GM21423 (cell line): ENCODE measurements around the gene GDF10.

Experiments
- ATAC-seq: cut with Tn5 transposase; IDR thresholded peaks from one replicate; pipeline ENCODE4 v1.9.1; 2021; ENCODE audit warnings: mild to moderate bottlenecking, moderate library complexity; ENCODE audit not compliant: unreplicated experiment

Gene GDF10, protein sequence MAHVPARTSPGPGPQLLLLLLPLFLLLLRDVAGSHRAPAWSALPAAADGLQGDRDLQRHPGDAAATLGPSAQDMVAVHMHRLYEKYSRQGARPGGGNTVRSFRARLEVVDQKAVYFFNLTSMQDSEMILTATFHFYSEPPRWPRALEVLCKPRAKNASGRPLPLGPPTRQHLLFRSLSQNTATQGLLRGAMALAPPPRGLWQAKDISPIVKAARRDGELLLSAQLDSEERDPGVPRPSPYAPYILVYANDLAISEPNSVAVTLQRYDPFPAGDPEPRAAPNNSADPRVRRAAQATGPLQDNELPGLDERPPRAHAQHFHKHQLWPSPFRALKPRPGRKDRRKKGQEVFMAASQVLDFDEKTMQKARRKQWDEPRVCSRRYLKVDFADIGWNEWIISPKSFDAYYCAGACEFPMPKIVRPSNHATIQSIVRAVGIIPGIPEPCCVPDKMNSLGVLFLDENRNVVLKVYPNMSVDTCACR

GRCh38 chr10:47299611-47300428 lies at the start of gene GDF10:
TSS of gene GDF10 (plus strand) at chr10:47300197. CDS start at chr10:47300652, 455 bp downstream.
- ATAC-seq, result no peak

DNA sequence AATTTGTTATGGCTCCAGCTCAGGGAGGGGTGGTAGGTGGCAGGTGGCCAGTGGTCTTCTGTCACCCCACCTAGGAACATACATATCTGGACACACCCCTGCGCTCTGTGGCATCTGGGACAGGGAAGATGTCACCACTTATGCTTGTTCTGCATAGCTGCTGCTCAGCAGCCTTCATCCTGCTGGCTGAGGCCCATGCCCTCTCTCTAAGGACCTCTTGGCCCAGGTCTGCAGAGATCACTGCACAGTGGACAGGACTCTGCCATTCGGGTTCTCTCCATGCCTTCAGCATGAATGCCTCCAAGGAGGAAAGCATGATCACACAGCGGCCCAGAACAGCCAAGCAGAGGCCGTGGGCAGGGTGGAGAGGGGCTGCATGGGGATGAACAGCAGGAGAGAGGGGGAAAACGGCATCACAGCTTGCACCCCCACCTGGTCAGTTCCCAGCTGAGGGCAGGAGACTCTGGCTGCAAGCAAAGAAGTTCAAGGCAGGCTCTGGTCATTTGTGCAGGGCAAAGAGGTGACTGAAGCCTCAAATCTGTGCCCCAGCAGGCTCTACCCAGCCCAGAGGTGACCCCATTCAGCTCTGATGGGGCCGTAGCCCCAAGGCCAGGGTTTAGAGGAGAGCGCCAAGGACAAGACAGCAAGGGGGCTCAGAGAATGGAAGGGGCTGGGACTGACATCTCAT lies 47.8 kb upstream of the GDF10 start:
- no peak for ATAC-seq

- no peak for ATAC-seq
Measured at GRCh38 chr10:47253030-47253637, 46.9 kb upstream of the GDF10 start.

- ATAC-seq, result no peak
Measured at GRCh38 chr10:47253651-47254375, 46.2 kb upstream of the GDF10 start.

DNA sequence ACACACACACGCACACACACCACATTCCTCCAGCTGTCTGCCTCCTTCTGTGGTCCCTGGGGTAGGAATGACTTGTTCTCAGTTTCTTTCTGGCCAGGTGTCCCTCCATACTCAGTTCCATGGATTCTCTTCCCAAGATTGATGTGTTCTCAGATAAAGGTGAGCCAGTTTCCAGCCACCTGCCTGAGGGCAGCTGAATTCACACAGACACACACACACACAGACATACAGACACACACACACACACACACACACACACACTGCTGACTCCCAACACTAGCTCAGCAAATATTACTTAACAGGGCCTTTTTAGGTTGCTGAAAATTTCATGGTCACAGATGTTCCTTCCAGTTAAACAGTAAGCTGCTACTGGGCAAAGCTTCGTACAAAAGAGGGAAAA lies 45.4 kb upstream of the GDF10 start:
- ATAC-seq, result no peak

DNA sequence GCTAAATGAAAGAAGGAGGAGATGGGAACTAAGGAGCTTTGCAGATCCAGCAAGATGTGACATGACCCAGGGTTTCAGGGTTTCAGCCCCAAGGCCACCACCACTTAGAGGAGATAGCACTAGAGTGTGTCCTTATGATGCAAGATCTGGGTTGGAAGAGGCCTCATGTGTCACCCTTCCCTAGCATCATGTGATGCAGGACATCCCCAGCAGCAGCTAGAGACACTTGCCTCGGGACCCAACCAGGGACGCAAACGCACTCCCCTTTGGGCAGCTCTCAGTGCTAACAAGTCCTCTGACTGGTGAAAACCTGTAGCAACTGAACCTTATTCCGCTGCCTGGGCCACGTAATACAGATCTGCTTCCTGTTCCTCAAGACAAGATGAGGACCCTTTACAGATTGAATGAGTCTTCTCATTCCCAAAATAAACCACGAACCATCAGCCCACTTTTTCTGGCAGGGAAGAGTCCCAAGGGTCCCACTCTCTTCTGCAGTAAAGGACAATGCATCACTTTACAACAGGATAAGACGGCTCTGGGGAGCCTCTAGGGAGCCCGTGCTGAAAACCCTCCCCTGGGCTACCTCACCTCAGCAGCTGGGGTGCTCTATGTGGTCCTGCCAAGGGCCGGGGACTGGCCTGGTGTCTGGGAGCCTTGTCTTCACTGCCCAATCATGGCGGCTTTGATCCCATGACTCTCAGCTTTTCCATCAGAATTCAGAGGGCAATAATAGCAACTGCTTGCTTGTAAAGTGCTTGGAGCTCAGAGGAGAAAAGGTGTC lies 44.8 kb upstream of the GDF10 start:
- no peak for ATAC-seq

GRCh38 chr10:47255866-47256265 lies 44.1 kb upstream of the GDF10 start:
- no peak for ATAC-seq

- ATAC-seq, result no peak
Measured at GRCh38 chr10:47256751-47257336, 43.2 kb upstream of the GDF10 start.

GRCh38 chr10:47257396-47258120 lies 42.4 kb upstream of the GDF10 start:
- ATAC-seq, result no peak

DNA sequence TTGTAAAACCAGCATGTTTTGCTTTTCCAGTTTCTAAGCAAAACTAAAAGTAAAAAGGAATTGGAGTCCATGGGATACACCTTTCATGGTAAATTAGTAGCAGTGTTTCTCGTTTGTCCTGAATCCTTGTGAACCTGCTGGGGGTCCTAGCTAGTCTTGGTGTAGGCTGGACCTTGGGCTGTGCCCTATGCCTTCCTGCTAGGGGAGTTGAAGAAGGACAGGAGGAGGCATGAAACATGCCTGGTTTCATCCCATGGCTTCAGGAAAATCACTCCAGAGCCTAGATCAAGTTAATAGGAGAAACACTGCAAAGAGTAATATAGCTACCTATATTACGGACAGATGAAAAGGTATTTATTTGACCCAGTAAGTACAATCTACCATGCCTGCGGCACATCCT lies 41.1 kb upstream of the GDF10 start:
- no peak for ATAC-seq

GRCh38 chr10:47259466-47259865 lies 40.5 kb upstream of the GDF10 start:
- ATAC-seq, result no peak

GRCh38 chr10:47260505-47261111 lies 39.4 kb upstream of the GDF10 start:
- no peak for ATAC-seq

- peak; percentile 96 for ATAC-seq
Measured at GRCh38 chr10:47261121-47261520, 38.9 kb upstream of the GDF10 start.

DNA sequence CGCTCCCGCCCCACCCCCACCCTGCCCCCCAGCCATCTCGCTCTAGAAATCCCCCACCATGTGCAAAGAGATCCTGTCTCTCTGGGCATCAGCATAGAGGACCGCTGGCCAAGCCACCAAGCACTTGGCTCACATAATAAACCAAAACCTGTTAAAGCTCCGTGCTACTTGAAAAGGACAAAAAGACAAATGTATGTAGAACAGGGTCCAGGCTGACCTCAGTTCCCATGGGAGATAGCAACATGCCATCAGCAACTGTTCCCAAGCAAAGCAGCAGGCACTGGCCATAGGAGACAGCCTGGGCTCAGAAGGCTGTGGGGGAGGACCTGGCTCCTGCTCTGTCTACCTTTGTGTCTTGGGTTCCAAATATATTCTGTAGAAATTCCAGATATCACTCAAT lies 38.4 kb upstream of the GDF10 start:
- no peak for ATAC-seq

DNA sequence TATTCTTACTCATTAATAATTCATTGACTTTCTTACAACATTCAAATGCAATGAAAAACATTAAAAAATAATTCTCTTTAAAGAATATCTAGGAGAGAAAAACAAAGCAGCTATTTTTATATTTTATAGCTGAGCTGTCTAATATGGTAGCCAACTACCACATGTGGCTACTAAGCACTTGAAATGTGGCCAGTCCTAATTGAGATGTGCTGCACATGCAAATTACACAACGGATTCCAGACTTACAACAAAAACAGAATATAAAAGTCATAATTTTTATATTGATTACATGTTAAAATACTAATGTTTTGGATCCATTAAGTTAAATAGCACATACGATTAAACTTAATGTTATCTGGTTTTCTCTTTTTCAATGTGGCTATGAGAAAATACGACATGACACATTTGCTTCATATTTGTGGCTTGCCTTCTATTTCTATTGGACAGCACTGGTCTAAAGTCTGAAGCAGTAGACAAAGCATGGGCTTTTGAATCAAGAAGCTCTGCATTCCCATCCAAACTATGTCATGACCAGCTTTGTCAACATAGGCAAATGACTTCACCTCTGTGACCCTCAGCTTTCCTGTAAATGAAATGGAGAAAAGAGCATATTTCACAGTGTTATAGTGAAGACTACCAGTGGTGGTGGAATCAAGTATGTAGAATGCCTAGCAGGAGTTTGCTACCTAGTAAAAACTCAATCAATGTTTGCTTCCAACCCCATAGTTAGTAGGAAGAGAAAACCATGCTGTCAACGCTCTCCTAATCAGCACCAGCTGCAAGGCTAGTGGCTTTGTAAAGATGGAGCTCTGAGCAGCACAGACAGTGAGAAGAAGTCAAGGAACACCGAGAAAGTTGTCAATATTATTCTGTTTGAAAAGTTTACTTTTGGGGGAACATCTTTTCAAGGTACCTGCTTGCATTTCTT lies 37.1 kb upstream of the GDF10 start:
- no peak for ATAC-seq

- no peak for ATAC-seq
Measured at GRCh38 chr10:47264797-47265281, 35.2 kb upstream of the GDF10 start.

- no peak for ATAC-seq
Measured at GRCh38 chr10:47266602-47267001, 33.4 kb upstream of the GDF10 start.
